ENCODE data around the gene GSTM1.
A peak's percentile ranks its signal among the peaks of the same experiment; 100 is the strongest.

Gene GSTM1

DNA sequence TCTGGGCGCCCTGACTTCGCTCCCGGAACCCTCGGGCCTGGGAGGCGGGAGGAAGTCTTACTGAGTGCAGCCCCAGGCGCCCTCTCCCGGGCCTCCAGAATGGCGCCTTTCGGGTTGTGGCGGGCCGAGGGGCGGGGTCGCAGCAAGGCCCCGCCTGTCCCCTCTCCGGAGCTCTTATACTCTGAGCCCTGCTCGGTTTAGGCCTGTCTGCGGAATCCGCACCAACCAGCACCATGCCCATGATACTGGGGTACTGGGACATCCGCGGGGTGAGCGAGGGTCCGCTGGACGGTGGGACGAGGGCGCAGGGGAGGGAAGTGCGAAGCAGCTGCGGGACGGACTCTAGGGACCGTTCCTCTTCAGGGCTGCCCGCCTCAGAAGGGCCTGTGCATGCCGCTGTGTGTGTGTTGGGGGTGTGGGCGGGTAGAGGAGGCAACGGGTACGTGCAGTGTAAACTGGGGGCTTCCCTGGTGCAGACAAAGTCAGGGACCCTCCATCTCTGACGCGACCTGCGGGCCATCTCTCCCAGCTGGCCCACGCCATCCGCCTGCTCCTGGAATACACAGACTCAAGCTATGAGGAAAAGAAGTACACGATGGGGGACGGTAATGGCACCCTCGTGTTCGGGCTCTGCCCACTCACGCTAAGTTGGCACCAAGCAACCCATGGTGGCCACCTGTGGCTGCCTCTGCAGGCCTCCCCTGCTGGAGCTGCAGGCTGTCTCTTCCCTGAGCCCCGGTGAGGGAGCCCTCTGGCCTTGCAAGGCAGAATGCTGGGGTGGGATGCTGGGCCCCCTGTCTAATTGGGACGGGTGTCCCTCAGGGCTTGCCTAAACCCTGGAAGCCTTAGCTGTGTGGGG lies at the start of gene GSTM1:
Gene GSTM1, plus strand, starts transcription at position 177 of the 859 bp plus-strand sequence. Its CDS starts 57 bp downstream, at position 234.
- peak; percentile 70 for DNase-seq (ENCODE audit: low read depth)
- TF ChIP-seq, protein P1, sequence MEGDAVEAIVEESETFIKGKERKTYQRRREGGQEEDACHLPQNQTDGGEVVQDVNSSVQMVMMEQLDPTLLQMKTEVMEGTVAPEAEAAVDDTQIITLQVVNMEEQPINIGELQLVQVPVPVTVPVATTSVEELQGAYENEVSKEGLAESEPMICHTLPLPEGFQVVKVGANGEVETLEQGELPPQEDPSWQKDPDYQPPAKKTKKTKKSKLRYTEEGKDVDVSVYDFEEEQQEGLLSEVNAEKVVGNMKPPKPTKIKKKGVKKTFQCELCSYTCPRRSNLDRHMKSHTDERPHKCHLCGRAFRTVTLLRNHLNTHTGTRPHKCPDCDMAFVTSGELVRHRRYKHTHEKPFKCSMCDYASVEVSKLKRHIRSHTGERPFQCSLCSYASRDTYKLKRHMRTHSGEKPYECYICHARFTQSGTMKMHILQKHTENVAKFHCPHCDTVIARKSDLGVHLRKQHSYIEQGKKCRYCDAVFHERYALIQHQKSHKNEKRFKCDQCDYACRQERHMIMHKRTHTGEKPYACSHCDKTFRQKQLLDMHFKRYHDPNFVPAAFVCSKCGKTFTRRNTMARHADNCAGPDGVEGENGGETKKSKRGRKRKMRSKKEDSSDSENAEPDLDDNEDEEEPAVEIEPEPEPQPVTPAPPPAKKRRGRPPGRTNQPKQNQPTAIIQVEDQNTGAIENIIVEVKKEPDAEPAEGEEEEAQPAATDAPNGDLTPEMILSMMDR (IDR thresholded peaks at IDR 0.05; ENCODE audit: low read length, missing control alignments) = peak; percentile 15
- H3K4me3 ChIP-seq (replicated peaks; ENCODE audit: low read depth, low read length) = peak within 1 kb of the TSS; percentile 55

DNA sequence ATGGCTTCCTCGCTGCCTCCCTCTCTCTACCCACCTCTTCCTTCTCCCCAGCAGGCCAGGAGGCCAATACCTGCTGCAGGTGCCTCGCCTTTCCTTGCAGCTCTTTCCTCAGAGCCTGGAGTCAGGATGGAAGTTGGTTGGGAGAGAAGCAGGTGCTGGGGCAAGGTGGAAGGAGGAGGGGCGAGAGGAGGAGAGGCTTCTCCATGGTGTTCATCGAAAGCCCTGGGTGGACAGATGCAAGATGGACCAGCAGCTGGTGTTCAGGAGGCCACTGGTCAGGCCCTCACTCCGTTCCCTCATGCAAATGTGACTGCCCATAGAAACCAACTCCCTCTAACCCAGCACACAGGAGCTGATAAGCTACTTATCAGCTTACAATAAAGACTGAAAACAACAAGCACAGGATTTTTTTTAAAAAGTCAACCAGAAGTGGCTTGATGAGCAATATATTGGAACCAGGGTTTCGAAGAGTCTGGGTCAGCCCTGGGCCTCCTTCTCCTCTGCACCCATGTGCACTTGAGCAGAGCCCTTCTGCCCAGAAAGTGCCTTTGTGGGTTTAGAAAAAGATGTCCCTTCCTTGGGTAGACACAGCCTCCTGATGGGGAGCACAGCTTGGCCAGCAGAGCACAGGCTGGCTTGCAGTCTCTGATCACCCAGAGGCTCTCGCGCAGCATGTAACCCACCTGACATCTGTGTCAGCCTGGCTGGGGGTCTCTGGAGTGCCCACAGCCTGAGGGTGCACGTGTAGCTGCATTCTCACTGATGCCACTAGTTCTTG lies 48.4 kb upstream of the GSTM1 start:
- no peak overlapping the region for H3K4me3 ChIP-seq (replicated peaks; ENCODE audit: low read depth, low read length)
- TF ChIP-seq, protein P1 (IDR thresholded peaks at IDR 0.05; ENCODE audit: low read length, missing control alignments) = no peak
- no peak for DNase-seq (ENCODE audit: low read depth)

DNA sequence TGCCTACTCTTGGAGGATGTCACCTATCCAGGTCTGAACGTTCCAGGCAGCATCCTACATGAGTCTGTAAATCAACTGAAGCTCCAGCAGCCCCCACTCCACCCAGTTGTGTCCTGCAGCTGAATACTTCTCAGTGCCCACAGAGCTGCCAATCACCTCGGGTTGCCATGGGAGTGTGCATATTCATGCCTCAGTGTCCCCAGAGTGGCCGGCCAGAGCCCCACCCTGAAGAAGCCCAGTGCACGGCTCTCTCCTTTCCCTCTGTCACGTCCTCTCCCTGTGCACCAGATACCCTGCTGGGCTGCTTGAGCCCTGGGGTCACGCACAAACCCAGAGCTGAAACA lies 47.8 kb upstream of the GSTM1 start:
- DNase-seq (ENCODE audit: low read depth) = no peak

DNA sequence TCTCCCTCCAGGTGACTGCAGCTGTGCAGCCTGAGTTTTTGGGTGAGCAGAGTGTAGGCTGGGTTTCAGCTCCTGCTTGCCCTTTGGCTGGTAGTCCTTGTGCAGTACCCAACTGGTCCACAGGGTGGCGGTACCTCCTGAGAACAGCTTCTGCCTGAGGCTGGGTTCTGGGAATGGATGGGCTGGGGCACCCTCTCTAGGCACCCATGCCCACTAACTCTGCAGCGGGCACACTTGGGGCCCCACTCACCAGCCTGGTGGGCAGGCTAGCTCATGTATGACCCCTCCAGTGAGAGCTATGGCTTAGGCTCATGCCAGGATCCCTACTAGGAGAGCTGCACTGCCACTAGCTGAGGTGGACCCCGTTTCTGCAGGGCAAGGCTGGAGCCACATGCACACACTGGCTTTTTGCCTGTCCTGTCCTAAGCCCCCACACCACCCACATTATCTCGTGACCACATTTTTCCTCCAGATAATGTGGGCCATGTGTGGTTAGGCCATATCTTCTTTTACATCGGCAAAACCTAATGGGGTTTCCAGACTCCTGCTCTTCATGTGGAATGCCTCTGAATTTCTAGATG lies 47.2 kb upstream of the GSTM1 start:
- TF ChIP-seq, protein P1 (IDR thresholded peaks at IDR 0.05; ENCODE audit: low read length, missing control alignments) = peak; percentile 97
- no peak overlapping the region for H3K4me3 ChIP-seq (replicated peaks; ENCODE audit: low read depth, low read length)
- peak; percentile 76 for DNase-seq (ENCODE audit: low read depth)

More for the DNA sequence above, 47.8 kb upstream of the GSTM1 start:
- no peak overlapping the region for H3K4me3 ChIP-seq (replicated peaks; ENCODE audit: low read depth, low read length)
- TF ChIP-seq, protein P1 (IDR thresholded peaks at IDR 0.05; ENCODE audit: low read length, missing control alignments) = no peak

DNA sequence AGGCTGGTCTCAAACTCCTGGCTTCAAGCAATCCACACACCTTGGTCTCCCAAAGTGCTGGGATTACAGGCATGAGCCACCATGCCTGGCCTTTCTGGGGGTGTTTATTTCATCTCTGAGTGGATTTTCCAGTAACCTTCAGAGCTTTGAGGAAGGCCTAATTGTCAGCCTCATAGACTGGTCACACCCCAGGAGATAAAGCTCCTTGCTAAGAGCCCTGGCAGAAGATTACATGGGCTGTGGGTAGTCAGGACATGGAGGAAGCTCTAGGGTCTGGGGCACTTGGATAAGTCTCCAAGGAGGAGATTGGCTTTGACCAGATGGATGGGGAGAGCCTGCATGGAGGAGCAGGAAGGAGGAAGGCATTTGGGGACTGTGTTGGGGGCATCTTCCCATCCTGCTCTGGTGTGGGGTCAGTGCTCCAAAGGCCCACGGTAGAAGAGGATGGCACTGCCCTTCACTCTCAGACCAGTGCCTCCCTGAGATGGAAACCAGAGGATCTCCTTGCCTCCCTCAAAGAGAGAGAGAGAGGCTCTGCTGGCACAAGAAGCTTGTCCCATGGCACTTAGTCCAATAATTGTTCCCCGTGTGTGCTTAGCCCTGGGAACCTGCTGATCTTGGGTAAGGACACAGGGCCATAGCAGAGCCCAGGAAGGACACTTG lies 46.4 kb upstream of the GSTM1 start:
- DNase-seq (ENCODE audit: low read depth) = no peak
- TF ChIP-seq, protein P1 (IDR thresholded peaks at IDR 0.05; ENCODE audit: low read length, missing control alignments) = no peak
- no peak overlapping the region for H3K4me3 ChIP-seq (replicated peaks; ENCODE audit: low read depth, low read length)

DNA sequence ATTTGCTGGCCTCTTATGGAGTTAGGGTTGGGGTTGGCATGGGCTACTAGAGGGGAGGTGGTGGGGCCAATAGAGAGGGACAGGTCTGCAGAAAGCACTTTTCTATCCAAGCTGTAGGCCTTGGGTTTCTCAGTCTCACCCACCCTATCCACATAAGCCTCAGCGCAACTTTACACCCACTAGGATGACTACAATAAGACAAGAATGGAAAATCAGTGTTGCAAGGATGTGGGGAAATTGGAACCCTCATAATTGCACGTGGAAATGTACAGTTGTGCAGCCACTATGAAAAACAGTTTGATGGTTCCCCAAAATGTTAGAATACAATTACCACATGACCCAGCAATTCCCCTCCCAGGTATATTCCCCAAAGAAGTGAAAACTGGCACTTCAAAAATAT lies 45.8 kb upstream of the GSTM1 start:
- no peak overlapping the region for H3K4me3 ChIP-seq (replicated peaks; ENCODE audit: low read depth, low read length)
- no peak for DNase-seq (ENCODE audit: low read depth)
- TF ChIP-seq, protein P1 (IDR thresholded peaks at IDR 0.05; ENCODE audit: low read length, missing control alignments) = no peak
